GM19438 (cell line): ENCODE results near the gene CDKAL1.
"Not testable (repeated sequence)": the region's sequence is repeated elsewhere in the genome, so short reads cannot be mapped to it uniquely, and the experiment has no call there.

Experiments
- ATAC-seq: cut with Tn5 transposase; IDR thresholded peaks from one replicate; pipeline ENCODE4 v1.9.1; 2021; ENCODE audit warnings: low read depth; ENCODE audit not compliant: unreplicated experiment

Gene CDKAL1

DNA sequence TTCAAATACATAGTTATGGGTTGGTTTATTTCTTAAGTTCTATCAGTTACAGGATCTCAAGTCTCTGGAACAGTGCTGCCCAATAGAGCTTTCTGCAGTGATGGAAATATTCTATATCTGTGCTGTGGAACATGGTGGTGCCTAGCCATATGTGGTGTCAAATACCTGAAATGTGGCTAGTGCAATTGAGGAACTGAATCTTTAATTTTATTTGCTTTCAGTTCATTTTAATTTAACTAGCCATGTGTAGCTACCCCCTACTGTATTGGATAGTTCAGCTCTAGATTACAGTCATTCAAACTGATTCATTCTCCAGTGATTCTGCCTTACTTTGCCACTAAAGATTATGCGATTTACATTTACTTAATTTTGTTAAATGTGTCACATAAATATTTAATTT, 503.2 kb downstream of the CDKAL1 start:
- ATAC-seq, result no peak

DNA sequence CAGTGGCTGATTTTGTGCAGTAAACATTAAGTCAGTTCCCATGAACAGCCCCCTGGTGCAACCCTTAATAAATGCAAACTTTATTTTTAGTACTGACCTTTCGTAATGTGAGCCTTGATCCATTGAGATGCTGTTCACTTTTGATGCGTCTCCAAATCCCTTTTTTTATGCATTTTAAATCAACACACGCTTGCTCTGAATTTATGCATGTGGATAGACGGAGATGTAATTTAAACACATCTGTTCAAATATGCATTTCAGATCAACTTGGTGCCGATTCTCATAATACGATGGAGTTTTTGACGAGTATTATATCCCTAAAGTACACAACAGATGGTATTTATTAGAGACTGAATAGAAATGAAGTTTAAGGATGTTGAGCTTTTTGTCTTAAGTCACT, 505.7 kb downstream of the CDKAL1 start:
- no peak for ATAC-seq

DNA sequence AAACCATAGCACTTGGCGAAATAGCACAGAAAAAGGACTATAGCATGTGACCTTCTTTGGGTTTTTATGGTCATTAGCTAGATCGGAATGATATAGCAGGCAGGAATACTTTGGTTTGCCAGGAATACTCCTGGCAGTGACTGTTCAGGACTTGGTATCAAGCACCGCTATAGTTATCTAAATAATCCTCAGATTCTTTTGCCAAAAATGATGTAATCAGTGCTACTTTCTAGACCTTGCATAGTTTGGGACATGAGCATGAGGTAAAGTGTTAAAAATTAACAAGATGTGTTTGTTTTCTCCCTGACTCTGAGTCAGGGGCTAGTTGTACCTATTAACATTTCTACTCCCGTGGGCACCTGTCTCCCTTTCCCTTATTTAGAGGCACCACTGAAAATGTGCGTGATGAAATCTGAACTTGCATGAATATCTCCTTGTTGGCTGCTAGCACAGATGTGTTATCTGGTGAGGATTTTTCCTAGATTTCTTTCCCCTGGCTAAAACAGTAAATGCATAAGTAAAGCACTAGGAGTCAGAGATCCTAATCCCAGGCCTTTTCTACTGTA, 511.0 kb downstream of the CDKAL1 start:
- no peak for ATAC-seq

- no peak for ATAC-seq
Observed at GRCh38 chr6:21046276-21046675, 512.0 kb downstream of the CDKAL1 start.

- no peak for ATAC-seq
Observed at GRCh38 chr6:21048047-21048446, 513.8 kb downstream of the CDKAL1 start.

DNA sequence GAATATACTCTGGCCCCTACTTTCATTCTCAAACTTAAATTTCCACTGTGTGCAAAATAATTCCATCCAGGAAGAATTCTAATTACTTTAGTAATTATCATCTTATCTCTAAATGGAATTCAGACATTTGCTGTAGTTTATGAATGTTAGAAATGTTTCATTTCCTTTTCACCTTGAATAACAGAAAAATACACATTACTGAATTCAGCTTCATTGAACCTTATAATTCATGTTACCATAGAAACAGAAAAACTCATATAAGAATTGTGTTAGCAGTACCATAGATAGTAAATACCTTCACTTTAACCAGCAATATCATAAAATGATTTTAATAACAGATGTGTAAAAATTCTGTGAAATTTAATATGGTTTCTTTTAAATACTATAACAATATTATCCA, 514.9 kb downstream of the CDKAL1 start:
- ATAC-seq, result no peak

DNA sequence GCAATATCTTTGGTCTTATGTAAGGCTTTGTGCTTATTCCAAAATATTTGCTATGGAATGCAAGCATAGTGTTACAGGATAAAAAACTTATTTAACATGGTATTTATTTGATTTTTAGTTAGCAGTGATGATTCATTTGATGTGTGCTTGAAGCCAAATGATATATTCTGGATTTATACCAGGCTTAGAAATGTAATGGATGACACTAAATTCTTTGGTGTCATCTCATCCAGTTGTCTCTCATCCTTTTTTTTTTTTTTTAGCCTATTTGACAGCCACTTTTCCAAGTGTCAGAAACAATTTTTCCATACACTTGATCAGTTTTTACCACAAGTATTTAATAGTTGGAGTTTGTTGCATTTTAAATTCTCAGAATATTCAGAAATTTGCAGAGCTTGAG, 515.3 kb downstream of the CDKAL1 start:
- no peak for ATAC-seq

DNA sequence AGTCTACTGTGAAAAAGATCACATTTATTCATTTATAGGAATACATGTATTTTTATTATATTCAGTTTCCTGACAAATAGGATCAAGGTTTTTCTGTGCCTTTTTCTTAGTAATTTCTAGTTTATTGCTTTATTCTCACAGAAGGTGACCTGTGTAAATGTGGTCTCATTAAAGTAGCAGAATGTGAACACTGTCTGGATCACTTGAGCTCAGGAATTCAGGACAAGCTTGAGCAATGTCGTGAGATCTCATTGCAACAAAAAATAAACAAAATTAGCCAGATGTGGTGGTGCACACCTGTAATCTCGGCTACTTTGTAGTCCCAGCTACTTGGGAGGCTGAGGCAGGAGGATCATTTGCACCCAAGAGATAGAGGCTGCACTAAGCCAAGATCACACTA, 516.7 kb downstream of the CDKAL1 start:
- no peak for ATAC-seq

- no peak for ATAC-seq
Observed at GRCh38 chr6:21051777-21052176, 517.5 kb downstream of the CDKAL1 start.

GRCh38 chr6:21053612-21054011, 519.4 kb downstream of the CDKAL1 start:
- ATAC-seq, result no peak

DNA sequence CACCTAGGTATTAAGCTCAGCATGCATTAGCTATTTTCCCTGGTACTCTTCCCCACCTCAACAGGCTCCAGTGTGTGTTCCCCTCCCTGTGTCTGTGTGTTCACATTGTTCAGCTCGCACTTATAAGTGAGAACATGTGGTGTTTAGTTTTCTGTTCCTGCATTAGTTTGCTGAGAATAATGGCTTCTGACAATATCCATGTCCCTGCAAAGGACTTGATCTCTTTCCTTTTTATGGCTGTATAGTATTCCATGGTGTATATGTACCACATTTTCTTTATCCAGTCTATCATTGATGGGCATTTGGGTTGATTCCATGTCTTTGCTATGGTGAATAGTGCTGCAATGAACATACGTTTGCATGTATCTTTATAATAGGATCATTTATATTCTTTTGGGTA, 521.2 kb downstream of the CDKAL1 start:
- not testable (repeated sequence) for ATAC-seq

DNA sequence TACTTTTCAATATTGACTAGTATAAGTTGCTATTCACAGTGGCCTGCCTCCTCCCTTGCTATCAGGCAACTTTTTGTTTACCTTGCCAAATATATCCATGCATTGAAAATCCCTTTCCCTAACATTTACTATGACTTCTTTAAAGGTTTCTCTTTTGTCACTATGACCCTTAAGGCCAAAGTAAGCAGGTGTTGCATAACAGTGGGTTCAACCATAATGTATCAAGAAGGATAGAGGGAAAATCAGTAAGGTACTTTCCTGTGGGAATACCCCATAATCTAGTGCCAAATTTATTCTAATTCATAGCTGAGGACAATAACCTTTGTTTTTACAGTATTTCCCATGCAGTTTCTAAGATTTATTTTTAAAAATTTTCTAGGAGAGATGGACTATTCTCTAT, 527.6 kb downstream of the CDKAL1 start:
- ATAC-seq, result no peak

DNA sequence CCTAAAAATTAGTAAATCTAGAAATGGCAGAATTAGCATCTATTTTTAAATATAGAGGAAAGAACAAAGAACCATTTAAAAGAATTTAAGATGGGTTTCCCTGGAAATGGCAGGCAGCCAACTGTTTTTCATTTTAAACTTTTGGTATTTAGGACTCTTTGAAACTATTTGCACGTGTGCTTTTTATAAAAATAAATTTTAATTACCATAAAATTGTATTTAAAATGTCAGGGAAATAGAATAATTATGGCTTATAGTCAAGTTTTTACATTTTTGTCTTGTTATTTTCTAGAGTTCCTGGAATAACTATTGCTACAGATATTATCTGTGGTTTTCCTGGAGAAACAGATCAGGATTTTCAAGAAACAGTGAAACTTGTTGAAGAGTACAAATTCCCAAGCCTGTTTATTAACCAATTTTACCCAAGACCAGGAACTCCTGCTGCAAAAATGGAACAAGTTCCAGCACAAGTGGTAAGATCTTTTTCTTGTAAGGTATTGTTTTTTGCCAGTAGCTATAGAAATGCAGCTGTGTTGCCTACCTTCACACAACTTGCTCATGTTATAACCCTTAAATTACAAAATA, 530.6 kb downstream of the CDKAL1 start:
- no peak for ATAC-seq

GRCh38 chr6:21067521-21067920, 533.3 kb downstream of the CDKAL1 start:
- ATAC-seq, result no peak

- no peak for ATAC-seq
Observed at GRCh38 chr6:21070620-21071019, 536.4 kb downstream of the CDKAL1 start.

GRCh38 chr6:21071780-21072468, 537.7 kb downstream of the CDKAL1 start:
- ATAC-seq, result no peak

- no peak for ATAC-seq
Observed at GRCh38 chr6:21073318-21073839, 539.1 kb downstream of the CDKAL1 start.

DNA sequence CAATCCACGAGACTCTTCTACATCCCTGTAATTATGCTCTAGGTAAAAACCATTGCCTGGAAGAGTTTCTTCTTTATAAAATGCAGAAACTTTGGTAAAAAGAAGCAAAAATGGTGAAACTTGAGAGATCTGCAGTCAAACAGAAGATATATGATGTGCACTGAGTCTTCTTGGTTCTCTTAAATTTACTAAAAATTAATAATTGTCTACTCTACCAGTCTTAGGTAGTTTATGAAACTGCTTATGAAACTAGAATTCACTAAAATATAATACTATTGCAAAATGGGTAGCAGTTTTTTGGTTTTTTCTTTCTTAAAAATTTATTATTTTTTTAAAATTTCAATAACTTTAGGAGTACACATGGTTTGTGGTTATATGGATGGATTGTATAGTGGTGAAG, 540.2 kb downstream of the CDKAL1 start:
- ATAC-seq, result no peak

- no peak for ATAC-seq
Observed at GRCh38 chr6:21075986-21076385, 541.7 kb downstream of the CDKAL1 start.

- no peak for ATAC-seq
Observed at GRCh38 chr6:21078497-21078896, 544.2 kb downstream of the CDKAL1 start.

GRCh38 chr6:21079468-21080048, 545.3 kb downstream of the CDKAL1 start:
- no peak for ATAC-seq

GRCh38 chr6:21080221-21080620, 546.0 kb downstream of the CDKAL1 start:
- no peak for ATAC-seq
